HG03460 (cell line): ENCODE measurements around the gene DDB1.

ENCODE experiments used
- ATAC-seq: cut with Tn5 transposase; IDR thresholded peaks from one replicate; pipeline ENCODE4 v1.9.1; 2021; ENCODE audit not compliant: unreplicated experiment

DDB1 gene

GRCh38 chr11:61332797-61333549 lies at the start of gene DDB1, which contains the start of gene TKFC:
TSS of gene DDB1 (minus strand) at chr11:61333105. CDS start at chr11:61332968, 137 bp downstream.
TSS of gene TKFC (plus strand) at chr11:61333228. CDS start at chr11:61334729, 1,501 bp downstream.
- peak; percentile 91 for ATAC-seq

GRCh38 chr11:61380884-61381283 lies 48.0 kb upstream of the DDB1 start:
- ATAC-seq: no peak

- ATAC-seq: no peak
Observed at GRCh38 chr11:61378713-61379313, 45.9 kb upstream of the DDB1 start.

- no peak for ATAC-seq
Observed at GRCh38 chr11:61377461-61378160, 44.7 kb upstream of the DDB1 start.

GRCh38 chr11:61375761-61376108 lies 42.8 kb upstream of the DDB1 start:
- ATAC-seq: no peak

GRCh38 chr11:61372659-61373420 lies 39.9 kb upstream of the DDB1 start:
- ATAC-seq: no peak

GRCh38 chr11:61370349-61371005 lies 37.6 kb upstream of the DDB1 start:
- no peak for ATAC-seq

GRCh38 chr11:61369372-61370348 lies 36.8 kb upstream of the DDB1 start:
- no peak for ATAC-seq

GRCh38 chr11:61368646-61369045 lies 35.7 kb upstream of the DDB1 start:
- ATAC-seq: no peak

- ATAC-seq: no peak
Observed at GRCh38 chr11:61367406-61367805, 34.5 kb upstream of the DDB1 start.

GRCh38 chr11:61364012-61364675 lies 31.2 kb upstream of the DDB1 start:
- no peak for ATAC-seq

GRCh38 chr11:61362542-61362875 lies 29.6 kb upstream of the DDB1 start:
- no peak for ATAC-seq

GRCh38 chr11:61361741-61362541 lies 29.0 kb upstream of the DDB1 start, which contains the start of the genes CYB561A3 and TMEM138:
TSS of gene CYB561A3 (minus strand) at chr11:61361882. CDS start at chr11:61356713, 5,169 bp downstream.
TSS of gene TMEM138 (plus strand) at chr11:61362374. CDS start at chr11:61364391, 2,017 bp downstream.
- ATAC-seq: peak; percentile 81

- no peak for ATAC-seq
Observed at GRCh38 chr11:61361237-61361740, 28.4 kb upstream of the DDB1 start.

GRCh38 chr11:61359516-61359915 lies 26.6 kb upstream of the DDB1 start:
- ATAC-seq: no peak

GRCh38 chr11:61358566-61358965 lies 25.7 kb upstream of the DDB1 start:
- ATAC-seq: no peak

- ATAC-seq: no peak
Observed at GRCh38 chr11:61357894-61358239, 25.0 kb upstream of the DDB1 start.
